Nephron (organoid): ENCODE data around the gene FAM193A.

Experiments used
- H3K27ac Mint-ChIP-seq, 3 experiments: 2 replicates each; pipeline ENCODE4 v1.8.0; 2020; ENCODE audit warnings: mixed read lengths in 3 of 3, mild to moderate bottlenecking in 2 of 3, moderate library complexity in 1 of 3
- H3K27me3 Mint-ChIP-seq: 2 replicates; pipeline ENCODE4 v1.8.0; 2021; ENCODE audit warnings: low read depth, mild to moderate bottlenecking, moderate library complexity, mixed read lengths
- H3K36me3 Mint-ChIP-seq: 2 replicates; pipeline ENCODE4 v1.8.0; 2020; ENCODE audit warnings: low read depth, mixed read lengths
- H3K4me1 Mint-ChIP-seq: 2 replicates; pipeline ENCODE4 v1.8.0; 2020; ENCODE audit warnings: mixed read lengths
- H3K4me3 Mint-ChIP-seq, 3 experiments: 2 replicates each; pipeline ENCODE4 v1.8.0; 2020; ENCODE audit warnings: mild to moderate bottlenecking in 3 of 3, mixed read lengths in 3 of 3, moderate library complexity in 2 of 3
- H3K9me3 Mint-ChIP-seq: 2 replicates; pipeline ENCODE4 v1.8.0; 2020; ENCODE audit warnings: mixed read lengths
- CTCF ChIP-seq, 3 experiments: fragments of 200-600 bp; sonication (generic); IDR thresholded peaks; one replicate each; pipeline ENCODE4 v1.5.0; 2021; ENCODE audit warnings: antibody characterized with exemption in 3 of 3; ENCODE audit not compliant: unreplicated experiment in 3 of 3

The FAM193A gene

DNA sequence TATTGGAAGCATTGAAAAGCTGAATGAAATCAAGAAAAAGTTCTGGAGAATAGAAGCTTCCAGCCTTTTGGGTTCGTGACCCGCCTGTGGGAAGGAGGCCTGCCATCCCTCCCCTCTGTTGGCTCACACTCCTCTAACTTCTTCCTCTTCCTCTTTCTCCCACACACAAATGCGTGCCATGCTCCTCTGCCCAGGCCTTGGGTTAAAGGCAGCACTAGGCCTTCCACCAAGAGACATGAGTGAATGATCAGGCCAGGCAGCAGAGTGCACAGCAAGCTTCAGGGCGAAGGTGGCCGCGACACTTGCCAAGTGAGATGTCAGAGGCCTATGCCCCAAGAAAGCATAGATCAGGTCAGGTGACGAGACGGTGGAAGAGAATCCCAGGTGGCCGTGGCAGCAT, 38.4 kb downstream of the FAM193A start:
- TF ChIP-seq CTCF (IDR thresholded peaks at IDR 0.05; ENCODE audit: unreplicated experiment in 3 of 3): no peak
- Mint-ChIP-seq H3K27ac (no peak overlapping the region), H3K4me1 (peaks cover 41% of the 10 kb centered on the region), H3K27me3 (no peaks in the 10 kb centered on the region), H3K36me3 (peaks cover 30% of the 10 kb centered on the region), H3K9me3 (no peaks in the 10 kb centered on the region), H3K4me3 (no peak overlapping the region)

- H3K27me3 Mint-ChIP-seq: no peaks in the 10 kb centered on the region
- H3K36me3 Mint-ChIP-seq: peaks cover 35% of the 10 kb centered on the region
- no peak for TF ChIP-seq CTCF (IDR thresholded peaks at IDR 0.05; ENCODE audit: unreplicated experiment in 3 of 3)
- peaks cover 3% of the 10 kb centered on the region for H3K9me3 Mint-ChIP-seq
- no peak overlapping the region for H3K4me3 Mint-ChIP-seq
- peaks cover 27% of the 10 kb centered on the region for H3K4me1 Mint-ChIP-seq
- no peak overlapping the region for H3K27ac Mint-ChIP-seq
Observed at GRCh38 chr4:2576290-2576689, 39.8 kb downstream of the FAM193A start.

GRCh38 chr4:2578106-2578505, 41.7 kb downstream of the FAM193A start:
- Mint-ChIP-seq H3K27ac (no peak overlapping the region), H3K4me1 (peaks cover 26% of the 10 kb centered on the region), H3K9me3 (peaks cover 6% of the 10 kb centered on the region), H3K36me3 (peaks cover 45% of the 10 kb centered on the region), H3K27me3 (no peaks in the 10 kb centered on the region), H3K4me3 (no peak overlapping the region)
- TF ChIP-seq CTCF (IDR thresholded peaks at IDR 0.05; ENCODE audit: unreplicated experiment in 3 of 3): no peak

DNA sequence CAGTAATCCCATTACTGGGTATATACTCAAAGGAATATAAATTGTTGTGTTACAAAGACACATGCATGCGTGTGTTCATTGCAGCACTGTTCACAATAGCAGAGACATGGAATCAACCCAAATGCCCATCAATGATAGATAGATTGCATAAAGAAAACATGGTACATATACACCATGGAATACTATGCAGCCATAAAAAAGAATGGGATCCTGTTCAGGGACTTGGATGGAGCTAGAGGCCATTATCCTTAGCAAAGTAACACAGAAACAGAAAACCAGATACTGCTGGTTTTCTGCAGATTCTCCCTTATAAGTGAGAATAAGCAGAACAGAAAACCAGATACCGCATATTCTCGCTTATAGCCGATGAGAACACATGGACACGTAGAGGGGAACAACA, 43.5 kb downstream of the FAM193A start:
- Mint-ChIP-seq H3K4me3 (no peak overlapping the region), H3K27ac (no peak overlapping the region), H3K27me3 (no peaks in the 10 kb centered on the region), H3K4me1 (peaks cover 20% of the 10 kb centered on the region), H3K36me3 (peaks cover 44% of the 10 kb centered on the region), H3K9me3 (peaks cover 6% of the 10 kb centered on the region)
- TF ChIP-seq CTCF (IDR thresholded peaks at IDR 0.05; ENCODE audit: unreplicated experiment in 3 of 3): no peak

DNA sequence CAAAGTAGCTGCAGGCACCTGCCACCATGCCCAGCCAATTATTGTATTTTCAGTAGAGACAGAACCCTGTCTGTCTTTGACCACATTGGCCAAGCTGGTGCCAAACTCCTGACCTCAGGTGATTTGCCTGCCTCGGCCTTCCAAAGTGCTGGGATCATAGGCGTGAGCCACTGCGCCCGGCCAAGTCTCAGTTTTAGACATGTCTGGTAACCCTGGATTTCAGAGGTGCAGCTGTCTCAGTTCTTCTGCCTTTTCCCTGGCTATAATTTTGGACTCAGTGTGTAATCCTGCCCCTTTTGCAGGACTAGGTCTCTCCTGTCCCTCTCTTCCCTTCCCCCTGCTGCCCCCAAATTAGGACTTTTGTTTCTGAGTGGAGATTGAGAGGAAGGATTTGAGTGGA, 46.6 kb downstream of the FAM193A start:
- Mint-ChIP-seq H3K4me3 (no peak overlapping the region), H3K36me3 (peaks cover 33% of the 10 kb centered on the region), H3K9me3 (peaks cover 6% of the 10 kb centered on the region), H3K27me3 (no peaks in the 10 kb centered on the region), H3K4me1 (peaks cover 33% of the 10 kb centered on the region), H3K27ac (peak overlapping the region; percentile 47 to 78 (median 50))
- no peak for TF ChIP-seq CTCF (IDR thresholded peaks at IDR 0.05; ENCODE audit: unreplicated experiment in 3 of 3)

DNA sequence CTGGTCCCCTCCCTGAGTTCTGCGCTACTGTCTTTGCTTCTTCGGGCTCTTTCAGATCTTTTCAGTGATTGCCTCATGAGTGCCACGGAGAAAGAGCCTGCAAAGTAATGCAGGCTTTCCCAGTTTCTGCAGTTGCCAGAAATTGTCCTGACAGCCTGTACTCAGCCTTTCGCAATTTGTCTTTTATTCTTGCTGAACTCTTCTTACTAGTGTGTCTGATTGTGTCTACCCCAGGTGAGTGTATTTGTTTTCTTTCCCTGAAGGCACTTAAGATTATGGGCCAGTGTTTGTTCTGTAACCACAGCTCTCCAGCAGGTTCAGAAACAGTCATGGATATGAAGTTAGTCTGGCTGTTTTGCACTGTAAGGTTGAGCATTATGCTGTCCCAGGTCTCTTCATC, 47.1 kb downstream of the FAM193A start:
- TF ChIP-seq CTCF (IDR thresholded peaks at IDR 0.05; ENCODE audit: unreplicated experiment in 3 of 3): no peak
- H3K9me3 Mint-ChIP-seq: peaks cover 6% of the 10 kb centered on the region

More for the DNA sequence above, 47.1 kb downstream of the FAM193A start:
- Mint-ChIP-seq H3K27ac (peak overlapping the region; percentile 47 to 78 (median 50)), H3K27me3 (no peaks in the 10 kb centered on the region), H3K36me3 (peaks cover 32% of the 10 kb centered on the region), H3K4me3 (no peak overlapping the region), H3K4me1 (peaks cover 37% of the 10 kb centered on the region)
